HUDEP-2 (cell line): ENCODE data around the gene FNDC3B.
A peak's percentile ranks its signal among the peaks of the same experiment; 100 is the strongest.
"Not testable (repeated sequence)": the region's sequence is repeated elsewhere in the genome, so short reads cannot be mapped to it uniquely, and the experiment has no call there.

Source experiments
- DNase-seq, 76 experiments: peaks; one replicate each; lab custom pipeline; 2025; ENCODE audit not compliant: unreplicated experiment in 76 of 76; lab: John Stamatoyannopoulos, UW

FNDC3B gene

GRCh38 chr3:172039436-172040077 is at the start of gene FNDC3B:
FNDC3B (plus strand) TSS chr3:172039578; CDS start chr3:172112480, 72,902 bp downstream.
- DNase-seq: peak in 75 of 76 experiments; percentile 9 to 92 (median 83)

GRCh38 chr3:171990239-171990638 is 49.1 kb upstream of the FNDC3B start:
- DNase-seq: not testable (repeated sequence)

GRCh38 chr3:171991166-171991565 is 48.2 kb upstream of the FNDC3B start:
- no peak for DNase-seq

GRCh38 chr3:171994646-171995428 is 44.5 kb upstream of the FNDC3B start:
- no peak for DNase-seq

- no peak for DNase-seq
Measured at GRCh38 chr3:171995486-171995885, 43.9 kb upstream of the FNDC3B start.

GRCh38 chr3:171996178-171996817 is 43.1 kb upstream of the FNDC3B start:
- DNase-seq: no peak

GRCh38 chr3:171998731-171999130 is 40.6 kb upstream of the FNDC3B start:
- not testable (repeated sequence) for DNase-seq

GRCh38 chr3:172001616-172002015 is 37.8 kb upstream of the FNDC3B start:
- DNase-seq: not testable (repeated sequence)

- no peak for DNase-seq
Measured at GRCh38 chr3:172002512-172003078, 36.8 kb upstream of the FNDC3B start.

- DNase-seq: no peak
Measured at GRCh38 chr3:172003146-172003545, 36.2 kb upstream of the FNDC3B start.

GRCh38 chr3:172007065-172007370 is 32.4 kb upstream of the FNDC3B start:
- no peak for DNase-seq

- no peak for DNase-seq
Measured at GRCh38 chr3:172009803-172010202, 29.6 kb upstream of the FNDC3B start.

- DNase-seq: no peak
Measured at GRCh38 chr3:172012775-172013174, 26.6 kb upstream of the FNDC3B start.

- no peak for DNase-seq
Measured at GRCh38 chr3:172014145-172014544, 25.2 kb upstream of the FNDC3B start.

GRCh38 chr3:172018364-172018763 is 21.0 kb upstream of the FNDC3B start:
- no peak for DNase-seq

- DNase-seq: no peak
Measured at GRCh38 chr3:172020763-172021162, 18.6 kb upstream of the FNDC3B start.

GRCh38 chr3:172021164-172021563 is 18.2 kb upstream of the FNDC3B start:
- no peak for DNase-seq

- no peak for DNase-seq
Measured at GRCh38 chr3:172021859-172022258, 17.5 kb upstream of the FNDC3B start.

- no peak for DNase-seq
Measured at GRCh38 chr3:172023915-172024314, 15.5 kb upstream of the FNDC3B start.

GRCh38 chr3:172024679-172025078 is 14.7 kb upstream of the FNDC3B start:
- no peak for DNase-seq

- DNase-seq: peak in 2 of 76 experiments; percentile 2 to 8
Measured at GRCh38 chr3:172029425-172030098, 9.8 kb upstream of the FNDC3B start.
